HG03095 (cell line): ENCODE data around the gene SLC35F6.
"Not testable (repeated sequence)": the region's sequence is repeated elsewhere in the genome, so short reads cannot be mapped to it uniquely, and the experiment has no call there.

ENCODE experiments used
- ATAC-seq: cut with Tn5 transposase; IDR thresholded peaks from one replicate; pipeline ENCODE4 v1.9.1; 2021; ENCODE audit warnings: moderate library complexity; ENCODE audit not compliant: unreplicated experiment

The SLC35F6 gene

GRCh38 chr2:26754972-26755670 is 9.0 kb upstream of the SLC35F6 start:
- no peak for ATAC-seq

GRCh38 chr2:26756337-26756736 is 7.7 kb upstream of the SLC35F6 start:
- no peak for ATAC-seq

DNA sequence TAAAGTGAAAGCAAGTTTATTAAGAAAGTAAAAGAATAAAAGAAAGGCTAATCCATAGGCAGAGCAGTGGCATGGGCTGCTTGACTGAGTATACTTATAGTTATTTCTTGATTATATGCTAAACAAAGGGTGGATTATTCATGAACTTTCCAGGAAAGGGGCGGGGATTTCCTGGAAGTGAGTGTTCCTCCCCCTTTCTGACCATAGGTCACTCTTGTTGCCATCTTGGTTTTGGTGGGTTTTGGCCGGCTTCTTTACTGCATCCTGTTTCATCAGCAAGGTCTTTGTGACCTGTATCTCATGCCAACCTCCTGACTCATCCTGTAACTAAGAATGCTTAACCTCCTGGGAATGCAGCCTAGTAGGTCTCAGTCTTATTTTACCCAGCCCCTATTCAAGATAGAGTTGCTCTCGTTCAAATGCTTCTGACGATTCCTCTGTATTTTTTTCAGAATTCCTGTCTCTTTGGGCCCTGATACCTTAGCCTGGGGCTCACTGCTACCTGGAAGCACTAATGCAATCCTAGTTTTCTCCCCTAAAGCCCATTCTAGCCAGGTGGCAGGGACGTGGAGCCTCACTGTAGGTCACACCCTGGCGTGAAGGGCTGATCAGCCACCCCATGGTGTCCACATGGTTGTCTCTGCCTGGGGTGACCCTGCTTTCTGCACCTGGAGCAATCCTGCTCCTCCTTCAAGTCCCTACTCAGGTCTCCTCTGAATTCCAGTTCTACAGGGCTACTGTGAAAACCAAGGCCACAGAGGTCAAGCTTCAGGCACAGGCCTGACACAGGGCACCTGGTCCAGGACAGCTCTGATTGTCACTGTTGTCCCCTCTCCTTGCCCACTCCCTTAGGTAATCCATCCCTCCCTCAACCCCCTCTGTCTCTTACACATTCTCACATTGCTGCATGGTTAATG is 6.0 kb upstream of the SLC35F6 start:
- no peak for ATAC-seq

DNA sequence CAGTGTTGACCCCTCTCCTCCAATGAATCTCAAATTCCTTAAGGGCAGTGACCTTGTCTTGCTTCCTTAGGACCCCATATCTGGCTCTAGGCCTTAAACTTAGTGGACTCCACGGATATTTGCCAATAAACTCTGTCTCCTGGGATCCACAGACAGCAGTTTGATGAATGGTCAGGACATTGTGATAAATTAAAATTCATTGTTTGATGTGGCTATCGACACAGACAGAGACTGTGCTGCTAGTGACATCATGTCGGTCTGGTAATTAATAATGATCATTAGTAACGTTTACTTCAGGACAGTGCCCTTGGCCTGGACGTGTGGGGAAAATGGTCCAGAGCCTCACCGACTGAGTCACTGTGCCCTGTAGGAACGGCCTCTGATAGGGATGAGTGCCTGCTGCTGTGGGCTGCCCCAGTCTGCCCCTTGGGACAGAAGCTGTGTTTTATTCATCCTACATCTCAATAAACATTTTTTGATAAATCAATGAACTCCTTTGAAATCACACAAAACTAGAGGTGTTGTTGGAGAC is 5.2 kb upstream of the SLC35F6 start:
- ATAC-seq = no peak

GRCh38 chr2:26759845-26760244 is 4.2 kb upstream of the SLC35F6 start:
- no peak for ATAC-seq

GRCh38 chr2:26760991-26761390 is 3.1 kb upstream of the SLC35F6 start:
- ATAC-seq = not testable (repeated sequence)

- no peak for ATAC-seq
Measured at GRCh38 chr2:26763019-26763418, 1.1 kb upstream of the SLC35F6 start.

GRCh38 chr2:26764906-26765305 is 822 bp downstream of the SLC35F6 start:
- ATAC-seq = no peak

- no peak for ATAC-seq
Measured at GRCh38 chr2:26765475-26766200, 1.6 kb downstream of the SLC35F6 start.

DNA sequence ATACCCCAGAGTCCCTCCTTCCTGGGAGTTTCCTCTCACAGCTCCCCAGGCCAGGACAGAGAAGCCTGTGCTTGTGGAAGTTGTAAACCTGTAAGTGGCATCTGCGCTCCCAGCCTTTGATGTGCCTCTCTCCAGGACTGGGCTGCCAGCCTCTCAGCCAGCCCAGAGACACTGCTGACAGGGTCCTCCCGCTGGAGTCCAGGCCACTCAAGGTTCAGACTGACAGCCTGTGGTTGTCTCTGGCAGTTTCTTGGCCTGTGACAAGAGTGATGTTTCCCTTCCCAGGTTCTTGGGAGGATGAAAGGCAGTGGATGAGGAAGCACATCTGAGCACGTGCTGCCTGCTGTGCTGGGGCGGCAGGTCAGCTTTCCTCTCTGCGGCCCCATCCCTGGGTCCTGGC is 3.0 kb downstream of the SLC35F6 start:
- no peak for ATAC-seq

- ATAC-seq = no peak
Measured at GRCh38 chr2:26767894-26768487, 3.9 kb downstream of the SLC35F6 start.

DNA sequence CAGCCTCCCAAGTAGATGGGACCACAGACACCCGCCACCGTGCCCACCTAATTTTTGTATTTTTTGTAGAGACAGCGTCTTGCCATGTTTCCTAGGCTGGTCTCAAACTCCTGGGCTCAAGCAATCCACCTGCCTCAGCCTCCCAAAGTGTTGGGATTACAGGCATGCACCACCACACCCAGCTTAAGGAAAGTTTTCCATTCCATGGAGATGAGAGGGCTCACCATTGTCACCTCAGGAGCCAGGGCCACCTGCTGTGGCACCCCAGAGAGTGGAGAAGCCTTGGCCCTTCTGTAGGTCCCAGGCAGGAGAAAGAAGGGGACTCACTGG is 4.6 kb downstream of the SLC35F6 start:
- no peak for ATAC-seq

GRCh38 chr2:26769089-26769761 is 5.1 kb downstream of the SLC35F6 start:
- no peak for ATAC-seq

GRCh38 chr2:26770986-26771586 is 7.0 kb downstream of the SLC35F6 start:
- ATAC-seq = no peak

- ATAC-seq = no peak
Measured at GRCh38 chr2:26772064-26773001, 8.2 kb downstream of the SLC35F6 start.

- ATAC-seq = no peak
Measured at GRCh38 chr2:26776195-26776800, 12.2 kb downstream of the SLC35F6 start.

- no peak for ATAC-seq
Measured at GRCh38 chr2:26778098-26778497, 14.0 kb downstream of the SLC35F6 start.

GRCh38 chr2:26778507-26778906 is 14.4 kb downstream of the SLC35F6 start:
- ATAC-seq = no peak
